Retinal pigment epithelial cell (primary cell): Measurements from ENCODE around the gene PIEZO1.

Source experiments
- DNase-seq: peaks from one replicate; pipeline ENCODE4 v3.0.0-alpha.2; 2010; ENCODE audit warnings: low read depth
- H3K4me3 ChIP-seq: 2 replicates; pipeline ENCODE4 v1.5.1; 2011; ENCODE audit warnings: mild to moderate bottlenecking, low read length, control low read depth, moderate library complexity
- TF ChIP-seq, protein P1 (sequence below): conservative IDR thresholded peaks from 2 replicates; pipeline ENCODE4 v1.5.1; 2011; ENCODE audit warnings: low read depth, low read length, control low read depth, inconsistent platforms

The PIEZO1 gene

DNA sequence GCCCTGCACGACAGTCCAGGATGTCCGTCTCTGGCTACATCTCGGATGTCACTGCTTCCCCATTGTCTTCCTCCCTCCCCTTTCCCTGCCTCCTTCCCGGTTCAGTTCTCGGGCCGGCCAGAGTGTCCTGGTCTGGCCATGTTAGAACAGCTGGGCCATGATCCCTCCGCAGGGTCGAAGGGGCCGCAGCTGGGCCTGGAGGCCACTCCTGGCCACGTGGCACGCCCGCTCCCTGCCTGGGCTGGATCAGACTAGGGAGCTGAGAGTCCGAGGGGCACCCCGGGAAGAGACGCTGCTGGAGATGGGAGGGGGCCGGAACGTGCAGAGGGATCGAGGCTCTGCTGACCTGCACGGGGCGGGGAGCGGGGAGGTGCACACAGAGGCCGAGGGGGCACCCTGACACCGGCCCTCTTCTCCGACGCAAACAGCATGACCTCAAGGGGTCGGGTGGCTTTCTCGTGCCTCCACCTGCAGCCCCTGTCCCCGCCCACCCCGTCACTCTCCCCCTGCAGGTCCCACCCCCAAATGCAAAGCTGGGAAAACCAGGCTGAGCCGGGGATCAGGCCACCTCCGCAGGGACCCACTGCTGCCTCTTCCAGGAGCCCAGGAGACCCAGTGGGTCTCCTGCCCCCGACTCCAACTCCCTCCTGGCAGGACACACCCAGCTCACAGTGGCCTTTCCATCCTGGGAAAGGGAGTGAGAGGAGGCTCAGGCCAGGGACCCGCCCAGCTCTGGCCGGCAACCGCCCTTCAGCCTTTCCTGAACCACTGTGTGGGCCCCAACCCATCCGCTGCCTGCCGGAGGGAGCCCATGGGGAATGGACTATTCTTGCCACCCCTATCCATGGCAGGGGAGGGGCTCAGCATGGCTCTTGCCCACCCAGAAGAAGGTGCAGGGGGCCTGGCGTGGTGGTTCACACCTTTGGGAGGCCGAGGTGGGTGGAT, 40.2 kb downstream of the PIEZO1 start:
- DNase-seq, result no peak
- no peak overlapping the region for H3K4me3 ChIP-seq
- TF ChIP-seq, protein P1, sequence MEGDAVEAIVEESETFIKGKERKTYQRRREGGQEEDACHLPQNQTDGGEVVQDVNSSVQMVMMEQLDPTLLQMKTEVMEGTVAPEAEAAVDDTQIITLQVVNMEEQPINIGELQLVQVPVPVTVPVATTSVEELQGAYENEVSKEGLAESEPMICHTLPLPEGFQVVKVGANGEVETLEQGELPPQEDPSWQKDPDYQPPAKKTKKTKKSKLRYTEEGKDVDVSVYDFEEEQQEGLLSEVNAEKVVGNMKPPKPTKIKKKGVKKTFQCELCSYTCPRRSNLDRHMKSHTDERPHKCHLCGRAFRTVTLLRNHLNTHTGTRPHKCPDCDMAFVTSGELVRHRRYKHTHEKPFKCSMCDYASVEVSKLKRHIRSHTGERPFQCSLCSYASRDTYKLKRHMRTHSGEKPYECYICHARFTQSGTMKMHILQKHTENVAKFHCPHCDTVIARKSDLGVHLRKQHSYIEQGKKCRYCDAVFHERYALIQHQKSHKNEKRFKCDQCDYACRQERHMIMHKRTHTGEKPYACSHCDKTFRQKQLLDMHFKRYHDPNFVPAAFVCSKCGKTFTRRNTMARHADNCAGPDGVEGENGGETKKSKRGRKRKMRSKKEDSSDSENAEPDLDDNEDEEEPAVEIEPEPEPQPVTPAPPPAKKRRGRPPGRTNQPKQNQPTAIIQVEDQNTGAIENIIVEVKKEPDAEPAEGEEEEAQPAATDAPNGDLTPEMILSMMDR, result no peak

DNA sequence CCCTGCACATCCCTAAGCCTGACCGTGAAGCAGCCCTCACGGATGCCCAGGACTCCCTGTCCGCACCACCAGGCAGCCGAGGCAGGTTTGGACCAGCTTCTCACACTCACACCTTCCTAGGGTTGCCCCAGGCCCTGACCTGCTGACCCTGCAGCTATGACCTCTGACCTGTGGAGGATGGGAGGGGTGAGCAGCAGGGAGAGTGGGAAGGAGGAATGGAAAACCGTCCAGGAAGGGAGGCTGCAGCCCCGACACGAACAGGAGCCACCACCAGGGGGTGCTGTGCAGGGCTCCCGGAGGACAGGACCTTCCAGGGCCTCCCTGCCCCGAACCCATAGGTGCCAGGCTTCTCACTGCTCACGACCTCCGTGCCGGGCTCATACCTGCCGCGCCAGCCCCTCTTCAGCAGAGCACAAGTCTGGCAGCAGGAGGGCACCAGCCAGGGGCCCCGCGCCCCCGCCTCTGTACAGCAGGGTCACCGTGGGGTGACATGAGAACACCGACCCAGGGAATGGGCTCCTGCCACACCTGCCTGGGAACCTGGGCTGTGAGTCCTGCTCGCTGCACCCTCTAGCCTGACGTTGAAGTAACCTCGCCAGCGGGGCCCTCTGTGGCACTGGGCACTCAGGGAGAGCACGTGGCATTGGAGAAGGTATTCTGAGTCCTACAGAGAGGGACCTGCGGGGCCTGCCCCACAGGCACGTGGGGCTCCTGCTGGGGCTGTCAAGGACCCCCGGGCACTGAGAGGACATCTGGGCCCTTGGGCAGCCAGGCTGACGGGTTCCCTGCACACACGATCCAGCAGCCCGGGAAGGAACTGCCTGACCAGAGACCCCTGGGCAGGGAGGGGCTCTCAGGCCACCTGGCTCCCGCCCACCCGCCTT, 41.1 kb downstream of the PIEZO1 start:
- no peak overlapping the region for H3K4me3 ChIP-seq
- TF ChIP-seq, protein P1, result peak; percentile 88
- no peak for DNase-seq

DNA sequence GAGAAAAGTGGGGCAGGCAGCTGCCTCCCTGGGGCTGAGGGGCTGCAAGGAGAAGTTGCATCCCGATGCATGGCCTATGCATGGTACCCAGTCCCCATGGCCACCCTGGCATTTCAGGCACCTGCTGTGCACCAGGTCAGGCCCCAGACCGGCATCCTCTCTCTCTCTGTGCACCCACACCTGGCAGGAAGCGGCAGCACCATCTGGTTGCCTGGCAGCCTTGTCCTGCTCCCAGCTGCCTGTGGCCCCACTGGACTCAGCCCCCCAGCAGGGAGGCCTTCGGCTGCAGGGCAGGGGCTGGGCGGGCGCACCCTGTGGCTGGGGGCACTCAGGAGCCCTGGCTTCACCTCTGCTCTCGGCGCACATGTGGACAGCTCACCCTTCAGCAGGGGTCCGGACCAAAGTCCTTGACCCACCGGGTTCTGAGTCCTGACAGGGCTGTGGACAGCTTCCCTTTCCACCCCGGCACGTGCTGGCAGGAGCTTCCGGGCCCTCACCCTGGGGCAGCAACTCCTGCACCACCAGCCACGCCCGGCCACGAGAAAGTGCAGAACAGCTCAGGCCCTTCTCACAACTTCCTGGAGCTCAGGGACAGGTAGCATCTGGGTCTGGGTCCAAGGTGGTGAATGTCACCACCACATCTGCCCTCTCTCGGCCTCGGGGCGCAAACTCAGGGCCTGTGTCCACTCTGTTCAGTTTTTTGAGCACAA, 42.0 kb downstream of the PIEZO1 start:
- DNase-seq, result no peak
- H3K4me3 ChIP-seq, result no peak overlapping the region
- TF ChIP-seq, protein P1, result no peak

DNA sequence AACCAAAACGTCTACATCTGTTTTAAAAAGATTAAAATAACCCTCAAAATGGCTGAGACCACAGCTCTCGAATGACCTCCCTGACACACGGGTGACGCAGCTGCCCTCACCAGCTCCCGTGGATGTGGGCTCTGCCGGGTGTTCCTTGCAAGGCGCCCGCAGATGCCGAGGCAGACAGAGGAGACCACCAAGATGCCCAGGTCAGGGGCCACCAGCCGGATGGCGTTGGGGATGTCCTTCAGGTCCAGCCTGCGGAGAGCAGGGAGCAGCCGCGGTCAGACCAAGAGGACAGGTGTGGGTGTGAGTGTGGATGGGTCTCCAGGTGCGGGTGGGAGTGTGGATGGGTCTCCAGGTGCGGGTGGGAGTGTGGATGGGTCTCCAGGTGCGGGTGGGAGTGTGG, 43.7 kb downstream of the PIEZO1 start:
- DNase-seq, result no peak
- H3K4me3 ChIP-seq, result no peak overlapping the region
- TF ChIP-seq, protein P1, result no peak

DNA sequence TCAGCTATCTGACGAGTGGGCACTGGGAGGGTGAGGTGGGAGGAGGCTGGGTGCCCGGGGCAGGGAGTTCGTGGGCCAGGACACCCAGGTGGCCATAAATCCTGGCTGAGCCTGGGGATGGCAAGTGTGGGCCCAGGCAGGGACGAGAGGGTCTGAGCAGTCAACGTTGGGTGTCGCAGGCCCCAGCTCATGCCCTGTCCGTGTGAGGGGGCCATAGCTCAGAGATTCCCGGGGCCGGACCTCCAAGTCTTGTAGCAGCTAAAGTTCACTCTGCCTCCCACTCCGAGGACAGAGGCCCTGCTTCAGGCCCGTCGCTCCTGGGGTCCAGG, 44.3 kb downstream of the PIEZO1 start:
- TF ChIP-seq, protein P1, result no peak
- no peak for DNase-seq

DNA sequence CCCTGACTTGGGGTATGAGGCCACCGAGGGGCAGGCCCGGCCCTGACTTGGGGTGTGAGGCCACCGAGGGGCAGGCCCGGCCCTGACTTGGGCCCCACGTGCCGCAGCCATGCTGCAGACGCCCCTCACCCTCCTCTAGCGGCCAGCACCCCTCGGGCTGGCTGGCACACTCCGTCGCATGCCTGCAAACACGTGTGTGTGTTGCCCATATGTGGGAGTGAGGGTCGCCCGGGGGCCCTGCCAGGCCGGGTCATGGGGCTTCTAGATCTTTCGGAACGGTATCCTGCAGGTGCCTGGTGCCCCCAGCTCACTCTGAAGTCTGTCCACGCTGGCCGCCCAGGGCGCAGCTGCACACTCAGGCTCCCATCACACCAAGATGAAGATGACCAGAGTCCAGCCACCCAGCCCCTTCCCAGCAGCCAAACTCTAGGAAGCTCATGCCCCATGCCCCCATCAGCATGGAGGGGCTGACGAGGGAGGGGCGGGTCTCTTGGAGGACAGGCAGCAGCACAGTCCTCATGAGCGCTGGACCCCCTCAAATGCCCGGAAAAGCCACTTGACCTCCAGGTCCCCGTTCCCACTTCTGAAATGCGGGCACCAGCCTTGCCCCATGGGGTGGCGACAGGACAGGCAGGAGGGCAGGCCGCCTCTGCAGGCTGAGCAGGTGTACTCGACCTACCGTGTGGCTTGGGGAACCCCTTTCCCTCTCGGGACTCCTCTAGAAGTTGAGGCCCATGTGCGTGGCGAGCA, 44.9 kb downstream of the PIEZO1 start:
- TF ChIP-seq, protein P1, result no peak
- no peak overlapping the region for H3K4me3 ChIP-seq
- no peak for DNase-seq

More for the DNA sequence above, 44.3 kb downstream of the PIEZO1 start:
- no peak overlapping the region for H3K4me3 ChIP-seq
